Ovary (tissue), 9 donors: ENCODE data around the gene LRMDA. TPM values are rescaled to one million over a fixed set of nuclear protein-coding genes. Genes with fewer than 3 reads are reported as not detected.

ENCODE experiments used
- DNase-seq, 5 donors: peaks; one replicate each; pipeline ENCODE4 v3.0.0-alpha.2; 2019 to 2020
- H3K27ac ChIP-seq, 2 donors: fragments of 200-600 bp; one replicate each; pipeline versions ENCODE4 v1.5.1 to v1.8.0; 2019 to 2022
- H3K27me3 ChIP-seq: fragments of 200-600 bp; one replicate; pipeline ENCODE4 v1.8.0; 2022
- H3K36me3 ChIP-seq: fragments of 200-600 bp; sonication (generic); one replicate; pipeline ENCODE4 v1.5.1; 2019
- H3K4me1 ChIP-seq: one replicate; pipeline ENCODE4 v1.8.1; 2013; ENCODE audit warnings: mild to moderate bottlenecking, moderate library complexity; ENCODE audit not compliant: insufficient read depth
- H3K4me3 ChIP-seq: fragments of 200-600 bp; sonication (generic); one replicate; pipeline ENCODE4 v1.5.1; 2017
- H3K9me3 ChIP-seq, 2 donors: fragments of 200-600 bp in 1 of 2; sonication (generic) in 1 of 2; one replicate each; pipeline versions ENCODE4 v1.5.1 to v1.8.1; 2013 to 2019; ENCODE audit warnings: mild to moderate bottlenecking in 1 of 2, moderate library complexity in 1 of 2
- CTCF ChIP-seq, 3 donors: fragments of 450-650 bp in 2 of 3; fragments of 200-600 bp in 1 of 3; IDR thresholded peaks; one replicate each; pipeline versions ENCODE4 v1.5.1 to v1.8.0; 2016 to 2022; ENCODE audit warnings: antibody characterized with exemption in 3 of 3, mild to moderate bottlenecking in 1 of 3
- EP300 ChIP-seq: sonication (generic); formaldehyde crosslinking; IDR thresholded peaks from one replicate; pipeline ENCODE4 v1.6.1; 2017; ENCODE audit warnings: antibody characterized with exemption
- POLR2A ChIP-seq: fragments of 450-650 bp; IDR thresholded peaks from one replicate; pipeline ENCODE4 v1.6.1; 2017; ENCODE audit warnings: antibody characterized with exemption, mild to moderate bottlenecking, moderate library complexity
- WGBS, 3 donors: extraction: QIAGEN DNeasy Blood & Tissue Kit in 1 of 3; methylation state at CpG; one replicate each; pipeline versions ENCODE4 v1.1.5 to v1.1.7; 2013 to 2017; 5-methylcytosine and 5-hydroxymethylcytosine counted together
- intact Hi-C, 4 donors: fragments of 100-400 bp; cut with DNase I; formaldehyde crosslinking; loops; one replicate each; pipeline versions ENCODE4 v1.11.0 to v1.15.1; 2022 to 2023
- polyA plus RNA-seq, 2 donors: library from polyadenylated mRNA; stranded (reverse); fragments of 200-250 nt in 1 of 2; fragments of 350-450 nt in 1 of 2; fragmentation: Illumina TruSeq in 1 of 2; extraction: RNeasy Lipid Tissue Mini Kit (QIAGEN cat#74804) in 1 of 2; gene quantifications; one replicate each; pipeline ENCODE4 v1.2.3, GENCODE V29; 2013 to 2014
- total RNA-seq, 7 donors: library from RNA; depleted of rRNA in 2 of 7; stranded (reverse); fragments of >200 nt in 2 of 7; fragmentation: NEBNext Ultra II Directional in 3 of 7; extraction: Animal tissue kit (Norgen Biotek cat#: 25700) in 3 of 7; gene quantifications; one replicate each; pipeline versions ENCODE4 v1.1.0 to v1.2.4, GENCODE V29; 2016 to 2023
- donor health status: DM: no; HTN: no; CAD: no; lungs with moderate emphysema.
- donor health status: DM: no; HTN: no; CAD: no.
- donor health status: Bipolar disorder and iron deficiency.
- donor health status: DM: yes; HTN: yes; CAD: no.
- donor health status: DM: no; HTN: no; CAD: no.
- donor health status: DM: yes; HTN: yes; CAD: no.

Gene LRMDA
- total and polyA plus RNA-seq, 9 donors = 14.8 to 30.7 (median 22.9) TPM

- no peaks in the 10 kb centered on the region for H3K9me3 ChIP-seq
- WGBS, 3 donors = 95 to 96% (median 96%) methylated on average over 3 of the region's 3 CpGs
- no peak overlapping the region for H3K4me3 ChIP-seq
- no peak for DNase-seq
- H3K27ac ChIP-seq = no peak overlapping the region
- no peaks in the 10 kb centered on the region for H3K36me3 ChIP-seq
- no peak for TF ChIP-seq EP300
- TF ChIP-seq CTCF (IDR thresholded peaks at IDR 0.05) = no peak
- no peak for TF ChIP-seq POLR2A
- H3K27me3 ChIP-seq = no peaks in the 10 kb centered on the region
- no peaks in the 10 kb centered on the region for H3K4me1 ChIP-seq
- intact Hi-C loops = no loop called here
These were observed 371.7 kb downstream of the LRMDA start for GRCh38 chr10:75803121-75803520.

GRCh38 chr10:75803816-75804552 lies 372.6 kb downstream of the LRMDA start:
- DNase-seq = no peak
- Histone ChIP-seq H3K4me1 (no peaks in the 10 kb centered on the region), H3K36me3 (no peaks in the 10 kb centered on the region), H3K27ac (no peak overlapping the region), H3K27me3 (no peaks in the 10 kb centered on the region), H3K9me3 (no peaks in the 10 kb centered on the region), H3K4me3 (no peak overlapping the region)
- intact Hi-C loops = no loop called here
- TF ChIP-seq POLR2A = no peak
- no peak for TF ChIP-seq EP300
- TF ChIP-seq CTCF (IDR thresholded peaks at IDR 0.05) = no peak
- WGBS, 3 donors = 93 to 97% (median 97%) methylated on average over 14 of the region's 14 CpGs

GRCh38 chr10:75806186-75806585 lies 374.8 kb downstream of the LRMDA start:
- Histone ChIP-seq H3K4me3 (no peak overlapping the region), H3K4me1 (no peaks in the 10 kb centered on the region), H3K27me3 (no peaks in the 10 kb centered on the region), H3K27ac (no peak overlapping the region), H3K9me3 (no peaks in the 10 kb centered on the region), H3K36me3 (no peaks in the 10 kb centered on the region)
- WGBS, 3 donors = 94 to 97% (median 96%) methylated on average over 3 of the region's 3 CpGs
- no peak for DNase-seq
- intact Hi-C loops = no loop called here
- TF ChIP-seq EP300 = no peak
- TF ChIP-seq POLR2A = no peak
- TF ChIP-seq CTCF (IDR thresholded peaks at IDR 0.05) = no peak

GRCh38 chr10:75807456-75807855 lies 376.0 kb downstream of the LRMDA start:
- Histone ChIP-seq H3K4me1 (no peaks in the 10 kb centered on the region), H3K9me3 (no peaks in the 10 kb centered on the region)
- WGBS, 3 donors = 92 to 96% (median 93%) methylated on average over 5 of the region's 5 CpGs

More at GRCh38 chr10:75807456-75807855, 376.0 kb downstream of the LRMDA start:
- DNase-seq = no peak
- intact Hi-C loops = no loop called here
- Histone ChIP-seq H3K27ac (no peak overlapping the region), H3K36me3 (no peaks in the 10 kb centered on the region), H3K4me3 (no peak overlapping the region), H3K27me3 (no peaks in the 10 kb centered on the region)
- TF ChIP-seq CTCF (IDR thresholded peaks at IDR 0.05) = no peak
- TF ChIP-seq EP300 = no peak
- TF ChIP-seq POLR2A = no peak
